Fibroblast of skin of scalp (primary cell): ENCODE results near the gene PSTPIP1.
A peak's percentile ranks its signal among the peaks of the same experiment; 100 is the strongest.

Experiments
- DNase-seq: peaks from one replicate; pipeline ENCODE4 v3.0.0-alpha.2; 2013

Gene PSTPIP1

DNA sequence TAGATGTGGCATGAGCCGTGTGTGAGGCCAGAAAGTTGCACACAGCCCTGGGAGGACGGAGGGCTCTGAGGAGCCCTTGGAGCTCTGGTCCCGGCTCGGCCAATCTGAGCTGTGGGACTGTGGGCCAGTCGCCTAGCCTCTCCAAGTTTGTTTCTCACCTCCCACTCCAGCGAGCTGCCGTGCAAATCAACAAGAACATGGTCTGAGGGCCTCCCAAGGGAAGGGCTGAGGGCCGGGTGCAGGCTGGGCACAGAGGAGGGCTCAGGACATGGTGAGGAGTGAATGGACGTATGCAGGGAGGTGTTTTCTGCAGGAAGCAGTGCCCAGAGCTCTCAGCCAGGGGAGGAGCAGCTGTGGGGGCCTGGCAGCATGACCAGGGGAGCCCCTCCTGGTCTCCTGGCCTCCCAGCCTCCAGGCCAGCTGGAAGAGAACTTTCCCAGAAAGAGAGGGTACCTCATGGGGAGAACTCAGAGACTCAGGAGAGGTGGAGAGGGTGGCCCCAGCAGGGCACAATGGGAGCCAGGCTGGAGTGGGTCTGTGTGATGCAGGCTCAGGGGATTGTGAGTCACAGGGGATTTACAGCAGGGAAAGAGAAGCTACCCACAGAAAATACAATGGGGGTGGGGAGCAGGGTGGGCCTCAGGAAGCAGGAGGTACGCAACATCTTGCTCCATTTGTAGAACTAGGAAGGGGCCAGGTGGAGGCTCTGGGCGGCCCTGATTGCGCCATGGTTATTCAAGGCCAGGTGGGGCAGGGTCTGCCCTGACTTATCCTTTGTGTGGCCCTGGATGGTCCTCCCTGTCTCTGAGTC, 24.8 kb downstream of the PSTPIP1 start:
- peak; percentile 25 for DNase-seq

GRCh38 chr15:77020348-77021087, 25.6 kb downstream of the PSTPIP1 start:
- no peak for DNase-seq

GRCh38 chr15:77021088-77021481, 26.2 kb downstream of the PSTPIP1 start:
- no peak for DNase-seq

DNA sequence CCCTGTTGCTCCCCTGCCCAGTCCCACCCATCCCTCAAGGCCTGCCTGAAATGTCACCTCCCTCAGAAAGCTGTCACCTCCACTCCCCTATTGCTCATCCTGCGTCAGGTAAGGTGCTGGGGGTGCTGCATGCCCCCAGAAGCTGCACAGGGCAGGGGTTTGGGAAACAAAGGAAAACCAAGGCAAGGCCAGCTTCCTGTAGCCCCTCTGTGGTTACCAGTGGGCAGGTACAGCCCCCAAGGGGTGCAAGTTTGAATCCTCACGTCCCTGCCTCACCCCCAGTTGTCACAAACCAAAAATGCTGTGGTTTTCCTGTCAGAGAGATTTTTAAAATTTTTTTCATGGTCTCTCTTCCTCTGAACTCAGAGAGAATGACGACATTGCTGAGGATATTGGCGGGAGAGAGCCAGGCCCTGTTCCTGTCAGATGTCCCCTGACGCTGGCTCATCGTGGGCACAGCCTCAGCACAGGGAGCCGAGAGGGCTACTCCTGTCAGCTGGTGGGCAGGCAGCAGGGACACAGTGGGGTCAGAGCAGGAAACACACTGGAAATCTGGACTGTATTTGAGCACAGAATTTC, 27.0 kb downstream of the PSTPIP1 start:
- DNase-seq = peak; percentile 83

DNA sequence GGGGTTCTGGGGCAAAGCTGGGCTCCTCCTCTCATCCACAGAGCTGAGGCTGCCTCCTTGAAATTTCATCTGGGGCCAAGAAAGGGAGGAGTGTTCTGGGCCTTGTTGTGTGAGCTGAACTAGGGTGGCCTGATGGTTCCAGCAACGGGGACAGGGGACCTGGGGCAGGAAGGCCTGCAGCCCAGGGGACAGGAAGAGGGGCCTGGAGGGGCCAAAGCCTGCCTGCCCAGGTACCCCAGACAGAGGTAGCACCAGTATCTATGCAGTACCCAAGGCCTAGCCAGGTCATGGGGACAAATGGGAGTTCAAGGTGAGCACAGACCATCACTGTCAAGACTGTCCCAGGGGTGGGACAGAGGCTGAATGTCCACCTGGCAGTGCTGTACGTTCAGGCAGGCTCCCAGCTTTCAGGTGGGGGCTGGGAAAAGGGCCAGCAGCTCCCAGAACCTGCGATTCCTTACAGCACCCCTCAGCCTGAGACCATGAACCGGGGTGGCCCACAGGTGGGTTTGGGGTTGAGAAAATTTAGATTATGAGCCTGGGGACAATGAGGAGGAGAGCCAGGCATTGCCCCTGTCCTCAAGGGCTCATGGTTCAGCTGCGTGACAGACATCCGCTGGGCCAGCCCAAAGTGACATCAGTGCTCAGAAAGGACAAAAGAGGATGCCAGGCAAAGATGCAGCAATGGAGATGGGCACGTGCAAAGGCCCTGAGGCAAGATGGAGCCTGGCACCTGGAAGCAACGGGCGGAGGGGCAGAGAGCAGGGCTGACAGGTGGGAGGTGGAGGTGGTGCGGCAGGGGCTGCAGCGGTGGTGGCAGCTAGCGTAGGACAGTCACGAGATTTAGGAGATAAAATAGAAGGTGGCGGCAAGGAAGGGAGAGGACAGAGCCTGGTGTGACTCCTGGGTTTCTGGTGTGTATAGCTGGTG, 28.0 kb downstream of the PSTPIP1 start:
- no peak for DNase-seq

DNA sequence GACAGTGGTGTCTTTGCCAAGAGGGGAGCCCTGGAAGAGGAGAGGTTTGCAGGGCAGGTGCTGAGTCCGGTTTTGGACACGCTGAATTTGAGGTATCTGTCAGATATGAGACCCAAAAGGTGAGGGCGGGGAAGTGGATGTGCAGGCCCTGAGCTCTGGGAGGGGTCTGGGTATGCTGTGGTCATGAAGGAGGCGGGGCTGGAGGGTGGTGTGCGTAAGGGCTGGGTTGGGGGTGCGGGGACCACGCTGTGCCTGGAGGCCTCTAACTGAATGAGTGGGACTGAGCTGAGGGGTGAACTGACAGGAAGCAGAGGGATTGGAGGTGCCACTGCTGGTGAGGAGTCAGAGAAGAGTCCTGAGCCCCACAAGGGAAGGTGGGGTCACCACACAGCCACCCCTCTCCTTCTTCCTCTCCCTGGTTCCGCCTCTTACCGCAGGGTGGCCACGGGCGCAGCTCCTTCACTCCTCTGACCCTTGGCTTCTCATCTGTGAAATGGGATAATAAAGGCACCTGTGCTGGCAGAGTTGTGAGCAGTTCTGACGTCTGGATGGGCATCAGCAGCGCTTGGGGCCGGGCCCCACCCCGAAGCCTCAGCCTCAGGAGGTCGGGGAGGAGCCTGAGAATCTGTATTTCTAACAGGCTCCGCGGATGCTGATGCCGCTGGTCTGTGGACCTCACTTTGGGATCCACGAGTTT, 28.8 kb downstream of the PSTPIP1 start:
- DNase-seq = no peak

- peak; percentile 51 for DNase-seq
These were observed 29.6 kb downstream of the PSTPIP1 start for GRCh38 chr15:77024273-77025082.

GRCh38 chr15:77025083-77025901, 30.4 kb downstream of the PSTPIP1 start:
- no peak for DNase-seq

- DNase-seq = no peak
These were observed 31.1 kb downstream of the PSTPIP1 start for GRCh38 chr15:77025941-77026411.

DNA sequence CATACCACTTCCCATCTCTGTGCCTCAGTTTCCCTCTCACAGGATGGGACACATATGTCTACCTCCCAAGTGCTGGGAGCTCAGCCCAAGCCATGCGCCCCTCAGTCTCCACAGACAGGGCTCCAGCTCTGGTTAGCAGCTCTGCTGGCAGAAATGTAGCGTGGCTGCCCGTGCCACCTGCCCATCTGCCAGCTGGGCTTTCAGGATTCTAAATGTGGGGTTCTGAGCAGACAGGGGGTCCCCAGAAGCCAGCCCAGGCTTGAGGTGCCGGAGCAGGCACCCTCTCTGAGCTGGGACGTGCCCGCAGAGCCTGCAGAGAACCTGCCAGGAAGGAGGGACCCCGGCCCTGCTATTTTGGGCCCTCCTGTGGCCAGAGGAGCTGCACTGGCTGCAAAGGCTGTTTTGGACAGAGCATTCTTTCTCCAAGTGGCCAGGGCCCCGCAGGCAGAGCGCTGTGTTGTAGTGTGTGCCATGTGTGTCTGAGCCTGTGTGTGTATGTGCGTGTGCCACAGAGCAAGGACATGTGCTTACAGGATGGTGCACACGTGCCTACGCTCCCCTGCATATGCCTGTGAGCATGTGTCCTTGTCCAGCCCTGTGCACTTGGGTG, 31.7 kb downstream of the PSTPIP1 start:
- DNase-seq = no peak

- DNase-seq = no peak
These were observed 32.3 kb downstream of the PSTPIP1 start for GRCh38 chr15:77027111-77027696.

DNA sequence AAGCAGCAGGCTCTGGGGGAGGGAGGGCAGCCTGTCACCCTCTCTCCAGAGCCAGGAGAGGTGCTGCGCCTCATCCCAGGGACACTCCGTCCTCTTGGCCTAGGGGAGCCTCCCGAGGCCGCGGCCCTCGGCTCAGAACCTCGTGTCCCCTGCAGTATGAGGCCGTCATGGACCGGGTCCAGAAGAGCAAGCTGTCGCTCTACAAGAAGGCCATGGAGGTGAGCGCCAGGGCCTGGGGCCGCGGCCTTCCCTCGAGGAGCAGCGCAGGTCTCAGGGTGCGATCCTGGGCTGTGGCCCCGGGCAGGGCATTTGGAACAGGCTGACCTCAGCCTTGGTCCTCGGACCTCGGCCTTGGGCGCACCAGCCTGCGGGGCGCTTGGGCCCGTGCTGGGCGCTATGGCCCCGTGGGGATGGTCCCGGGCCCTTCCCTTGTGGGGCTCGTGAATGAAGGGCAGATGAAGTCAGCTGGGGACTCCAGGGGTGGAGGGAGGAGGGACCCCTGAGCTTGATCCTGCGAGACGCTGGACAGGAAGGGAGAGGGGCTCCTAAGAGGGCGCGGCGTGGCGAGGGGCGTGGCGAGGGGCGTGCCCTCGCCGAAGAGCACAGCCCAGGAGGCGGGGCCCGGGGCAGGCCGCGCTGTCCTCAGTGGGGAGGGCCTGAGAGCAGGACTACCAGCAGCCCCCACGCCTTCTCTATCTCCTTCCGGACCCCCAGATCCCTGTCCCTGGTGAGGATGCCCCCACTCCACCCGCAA, 32.9 kb downstream of the PSTPIP1 start:
- DNase-seq = peak; percentile 16

DNA sequence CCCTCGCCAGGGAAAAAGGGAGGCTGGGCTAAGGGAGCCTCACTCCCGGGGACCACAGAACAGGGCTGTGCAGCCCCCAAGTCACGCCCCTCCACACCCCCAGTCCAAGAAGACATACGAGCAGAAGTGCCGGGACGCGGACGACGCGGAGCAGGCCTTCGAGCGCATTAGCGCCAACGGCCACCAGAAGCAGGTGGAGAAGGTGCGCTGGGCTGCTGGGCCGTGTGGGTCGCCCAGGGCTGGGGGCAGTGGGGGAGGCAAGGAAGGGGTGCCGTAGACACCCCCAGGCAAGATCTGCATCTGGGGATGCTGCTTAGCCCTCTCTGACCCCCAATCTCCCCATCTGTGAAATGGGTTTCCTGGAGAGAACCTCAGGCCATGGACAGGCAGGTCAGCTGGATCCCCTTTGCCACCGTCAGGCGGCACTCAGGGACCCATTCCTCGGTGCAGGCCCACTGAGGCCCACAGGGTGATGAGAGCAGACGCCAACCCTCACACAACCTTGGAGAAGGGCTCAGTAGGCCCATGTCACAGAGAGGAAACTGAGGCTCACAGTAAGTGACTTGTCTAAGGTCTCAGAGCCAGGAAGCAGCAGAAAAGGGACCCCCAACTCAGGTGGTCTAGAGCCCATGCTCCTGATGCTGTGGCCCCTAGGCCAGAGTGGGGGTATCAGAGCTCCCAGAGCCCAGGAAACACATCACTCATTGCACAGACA, 33.7 kb downstream of the PSTPIP1 start:
- DNase-seq = no peak

DNA sequence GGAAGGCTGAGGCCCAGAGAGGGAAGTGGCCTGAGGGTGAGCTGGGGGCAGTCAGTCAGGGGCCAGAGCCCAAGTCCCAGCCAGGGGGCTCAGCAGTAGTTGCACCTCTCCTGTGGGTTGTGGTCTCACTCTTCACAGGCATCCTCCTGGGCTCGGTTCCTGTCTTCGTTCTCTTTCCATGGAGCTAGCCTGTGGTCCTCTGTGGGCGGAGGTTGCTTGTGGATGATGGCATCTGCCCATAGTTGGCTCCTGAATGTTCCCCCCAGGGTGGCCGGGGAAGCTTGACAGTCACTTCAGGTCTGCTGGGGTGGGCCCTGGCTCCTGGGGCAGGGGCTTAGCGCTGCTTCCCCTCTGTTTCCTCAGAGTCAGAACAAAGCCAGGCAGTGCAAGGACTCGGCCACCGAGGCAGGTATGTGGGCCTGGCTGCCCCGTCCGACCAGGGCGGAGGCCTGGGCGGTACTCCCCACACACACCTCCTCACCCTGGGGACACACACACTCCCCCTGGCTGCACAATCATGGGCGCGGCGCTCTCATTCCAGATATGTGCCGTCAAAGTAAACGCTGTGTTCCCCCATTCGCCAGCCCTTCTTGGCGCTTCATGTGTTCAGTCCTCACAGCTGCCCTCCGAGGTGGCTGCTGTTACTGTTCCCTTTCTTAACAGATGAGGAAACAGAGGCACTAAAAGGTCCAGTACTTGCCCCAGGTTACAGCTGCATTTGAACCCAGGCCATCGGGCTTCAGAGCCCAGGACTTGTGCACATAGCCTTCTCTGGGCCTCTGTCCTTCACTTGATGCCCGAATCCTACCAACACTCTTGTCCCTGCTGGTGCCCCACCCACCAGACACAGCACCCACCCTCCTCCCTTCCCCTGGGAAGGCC, 34.5 kb downstream of the PSTPIP1 start:
- DNase-seq = no peak

DNA sequence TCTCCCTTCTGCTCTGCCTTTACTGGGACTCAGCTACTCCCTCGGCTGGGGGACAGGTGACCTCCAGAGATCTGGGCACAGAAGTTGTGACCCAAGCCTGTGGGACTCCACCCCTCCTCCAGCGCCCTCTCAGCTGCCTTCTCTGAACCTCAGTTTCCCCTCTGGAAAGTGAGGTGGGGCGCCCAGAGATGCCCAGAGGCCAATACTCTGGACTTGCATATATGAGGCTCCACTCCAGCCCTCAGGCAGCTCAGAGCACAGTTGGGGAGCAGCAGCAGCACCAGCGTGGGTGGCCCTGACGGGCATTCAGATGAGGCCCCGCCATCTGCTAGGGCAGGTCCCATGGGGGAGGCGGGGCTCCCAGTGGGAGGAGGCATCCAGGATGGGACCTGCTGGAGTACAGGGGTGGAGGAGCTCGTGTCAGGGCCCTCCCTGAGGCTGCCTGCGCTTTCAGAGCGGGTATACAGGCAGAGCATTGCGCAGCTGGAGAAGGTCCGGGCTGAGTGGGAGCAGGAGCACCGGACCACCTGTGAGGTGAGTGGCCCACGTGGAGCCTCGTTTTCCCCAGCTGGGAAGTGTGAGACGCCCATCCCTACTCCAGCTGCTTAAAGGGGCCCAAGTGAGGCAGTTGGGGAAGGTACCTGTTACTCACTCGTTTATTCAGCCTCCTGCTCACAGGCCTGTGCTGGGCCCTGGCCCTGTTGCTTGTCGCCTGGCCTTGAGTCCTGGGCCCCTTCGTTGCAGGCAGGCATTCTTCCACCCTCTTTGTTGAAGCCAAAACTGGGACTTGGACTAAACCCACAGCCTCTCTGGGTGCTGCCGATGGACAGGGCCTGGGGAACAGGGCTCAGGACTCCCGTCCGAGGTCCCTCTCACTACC, 35.4 kb downstream of the PSTPIP1 start:
- DNase-seq = peak; percentile 30
